ENCODE results near the gene GRXCR1. TPM values are rescaled to one million over a fixed set of nuclear protein-coding genes. Genes with fewer than 3 reads are reported as not detected.

Gene GRXCR1
- polyA plus RNA-seq, 2 of the 4 experiments (the other 2 are of a cell fraction): not detected

DNA sequence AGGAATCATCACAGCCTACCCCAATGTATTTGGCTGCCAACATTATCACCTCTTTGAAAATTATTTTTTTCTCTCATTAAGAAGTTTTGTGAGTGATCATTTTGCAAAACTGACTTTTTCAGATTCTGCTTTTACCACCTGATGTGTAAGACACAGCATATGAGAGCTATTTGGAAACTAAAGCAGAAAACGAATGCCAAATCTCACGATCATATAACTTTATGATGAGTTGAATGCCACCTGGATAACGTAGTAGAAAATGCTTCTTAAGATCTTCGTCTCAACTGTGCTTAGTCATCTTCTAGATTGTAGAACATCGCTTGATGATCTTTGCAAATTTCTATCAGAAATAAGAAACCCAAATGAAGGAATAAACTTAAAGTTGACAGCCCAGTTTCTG lies 21.3 kb upstream of the GRXCR1 start:
- Histone ChIP-seq H3K4me2 (no peak overlapping the region), H3K4me1 (no peaks in the 10 kb centered on the region), H3K9me3 (no peaks in the 10 kb centered on the region), H3K4me3 (no peak overlapping the region), H3K27ac (no peak overlapping the region)
- no peak for ATAC-seq
- no peak for DNase-seq (ENCODE audit: low read depth in 1 of 2, low spot score in 1 of 2)
- TF ChIP-seq NPAS2 (CRISPR knock-in tag; IDR thresholded peaks at IDR 0.05; ENCODE audit: borderline replicate concordance): no peak
- no peak for FAIRE-seq
- under 1% methylated on average over 5 of the region's 5 CpGs for WGBS (ENCODE audit: missing lambda C conversion rate)
- POLR2A ChIA-PET: no interaction called here
- CTCF ChIA-PET: no interaction called here

DNA sequence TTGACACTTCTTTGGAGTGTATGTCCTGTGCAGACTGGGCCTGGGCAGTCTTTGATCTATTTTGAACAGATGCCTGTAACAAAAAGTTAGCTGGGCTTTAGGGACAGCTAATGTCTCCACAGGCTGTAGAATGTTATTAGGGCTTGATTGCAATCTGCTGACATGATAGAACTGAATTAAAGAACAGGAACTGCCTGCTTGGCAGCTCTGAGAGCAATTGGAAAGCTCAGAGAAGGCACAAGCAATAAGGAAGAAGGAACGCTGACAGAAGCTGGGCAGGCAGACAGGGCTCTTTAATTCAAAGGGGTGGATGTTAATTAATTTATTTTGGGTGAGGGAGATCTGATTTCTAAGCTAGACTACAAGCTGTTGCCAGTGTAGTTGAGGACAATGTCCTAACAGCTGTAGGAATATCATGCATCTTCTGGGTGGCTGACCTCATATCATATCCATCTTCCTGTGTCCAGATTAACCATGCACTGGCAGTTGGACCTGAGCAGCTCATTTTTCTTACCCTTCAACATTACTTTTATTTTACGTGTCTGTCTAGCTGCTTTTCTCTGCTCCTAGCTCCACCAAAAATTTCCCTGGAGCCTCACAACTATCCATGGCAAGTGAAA lies 20.7 kb upstream of the GRXCR1 start:
- ATAC-seq (no peak), DNase-seq (ENCODE audit: low read depth in 1 of 2, low spot score in 1 of 2) (no peak), FAIRE-seq (no peak)
- 2% methylated on average over 2 of the region's 2 CpGs for WGBS (ENCODE audit: missing lambda C conversion rate)
- CTCF ChIA-PET: no interaction called here
- Histone ChIP-seq H3K9me3 (no peaks in the 10 kb centered on the region), H3K27ac (no peak overlapping the region), H3K4me1 (no peaks in the 10 kb centered on the region), H3K4me3 (no peak overlapping the region), H3K4me2 (no peak overlapping the region)
- POLR2A ChIA-PET: no interaction called here
- no peak for TF ChIP-seq SMC3 (IDR thresholded peaks at IDR 0.05)
- TF ChIP-seq, protein P1, sequence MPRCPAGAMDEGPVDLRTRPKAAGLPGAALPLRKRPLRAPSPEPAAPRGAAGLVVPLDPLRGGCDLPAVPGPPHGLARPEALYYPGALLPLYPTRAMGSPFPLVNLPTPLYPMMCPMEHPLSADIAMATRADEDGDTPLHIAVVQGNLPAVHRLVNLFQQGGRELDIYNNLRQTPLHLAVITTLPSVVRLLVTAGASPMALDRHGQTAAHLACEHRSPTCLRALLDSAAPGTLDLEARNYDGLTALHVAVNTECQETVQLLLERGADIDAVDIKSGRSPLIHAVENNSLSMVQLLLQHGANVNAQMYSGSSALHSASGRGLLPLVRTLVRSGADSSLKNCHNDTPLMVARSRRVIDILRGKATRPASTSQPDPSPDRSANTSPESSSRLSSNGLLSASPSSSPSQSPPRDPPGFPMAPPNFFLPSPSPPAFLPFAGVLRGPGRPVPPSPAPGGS (IDR thresholded peaks at IDR 0.05): no peak
- TF ChIP-seq POLR2A (IDR thresholded peaks at IDR 0.05; ENCODE audit: low read length): no peak
- TF ChIP-seq HDAC2 (IDR thresholded peaks at IDR 0.05): no peak
- TF ChIP-seq CHD4 (IDR thresholded peaks at IDR 0.05; ENCODE audit: borderline replicate concordance): no peak
- TF ChIP-seq, protein P2, sequence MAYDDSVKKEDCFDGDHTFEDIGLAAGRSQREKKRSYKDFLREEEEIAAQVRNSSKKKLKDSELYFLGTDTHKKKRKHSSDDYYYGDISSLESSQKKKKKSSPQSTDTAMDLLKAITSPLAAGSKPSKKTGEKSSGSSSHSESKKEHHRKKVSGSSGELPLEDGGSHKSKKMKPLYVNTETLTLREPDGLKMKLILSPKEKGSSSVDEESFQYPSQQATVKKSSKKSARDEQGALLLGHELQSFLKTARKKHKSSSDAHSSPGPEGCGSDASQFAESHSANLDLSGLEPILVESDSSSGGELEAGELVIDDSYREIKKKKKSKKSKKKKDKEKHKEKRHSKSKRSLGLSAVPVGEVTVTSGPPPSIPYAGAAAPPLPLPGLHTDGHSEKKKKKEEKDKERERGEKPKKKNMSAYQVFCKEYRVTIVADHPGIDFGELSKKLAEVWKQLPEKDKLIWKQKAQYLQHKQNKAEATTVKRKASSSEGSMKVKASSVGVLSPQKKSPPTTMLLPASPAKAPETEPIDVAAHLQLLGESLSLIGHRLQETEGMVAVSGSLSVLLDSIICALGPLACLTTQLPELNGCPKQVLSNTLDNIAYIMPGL (CRISPR knock-in tag; IDR thresholded peaks at IDR 0.05; ENCODE audit: borderline replicate concordance): no peak
- no peak for TF ChIP-seq ZC3H11A (IDR thresholded peaks at IDR 0.05)
- no peak for TF ChIP-seq ESRRA (IDR thresholded peaks at IDR 0.05; ENCODE audit: borderline replicate concordance, low read length)
- TF ChIP-seq HOXB5 (CRISPR knock-in tag; IDR thresholded peaks at IDR 0.05): no peak
- TF ChIP-seq, protein P3, sequence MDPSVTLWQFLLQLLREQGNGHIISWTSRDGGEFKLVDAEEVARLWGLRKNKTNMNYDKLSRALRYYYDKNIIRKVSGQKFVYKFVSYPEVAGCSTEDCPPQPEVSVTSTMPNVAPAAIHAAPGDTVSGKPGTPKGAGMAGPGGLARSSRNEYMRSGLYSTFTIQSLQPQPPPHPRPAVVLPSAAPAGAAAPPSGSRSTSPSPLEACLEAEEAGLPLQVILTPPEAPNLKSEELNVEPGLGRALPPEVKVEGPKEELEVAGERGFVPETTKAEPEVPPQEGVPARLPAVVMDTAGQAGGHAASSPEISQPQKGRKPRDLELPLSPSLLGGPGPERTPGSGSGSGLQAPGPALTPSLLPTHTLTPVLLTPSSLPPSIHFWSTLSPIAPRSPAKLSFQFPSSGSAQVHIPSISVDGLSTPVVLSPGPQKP (IDR thresholded peaks at IDR 0.05; ENCODE audit: low read depth, low read length): no peak

- no peak for DNase-seq (ENCODE audit: low read depth in 1 of 2, low spot score in 1 of 2)
- H3K4me2 ChIP-seq: no peak overlapping the region
- no peak for ATAC-seq
- no peak overlapping the region for H3K4me3 ChIP-seq
- ChIA-PET CTCF (no interaction called here), POLR2A (no interaction called here)
- H3K4me1 ChIP-seq: no peaks in the 10 kb centered on the region
- no peaks in the 10 kb centered on the region for H3K9me3 ChIP-seq
- no peak for FAIRE-seq
- H3K27ac ChIP-seq: no peak overlapping the region
- WGBS (ENCODE audit: missing lambda C conversion rate): 3% methylated on average over 3 of the region's 3 CpGs
- TF ChIP-seq CHD2 (IDR thresholded peaks at IDR 0.05; ENCODE audit: low read length, partially characterized antibody) (no peak), CEBPB (IDR thresholded peaks at IDR 0.05) (no peak), JUN (IDR thresholded peaks at IDR 0.05) (no peak), REST (IDR thresholded peaks at IDR 0.05) (no peak), FOSL2 (IDR thresholded peaks at IDR 0.05) (no peak), FOSL2 (CRISPR knock-in tag; IDR thresholded peaks at IDR 0.05) (no peak), ATOH8 (CRISPR knock-in tag; IDR thresholded peaks at IDR 0.05; ENCODE audit: low read depth) (no peak), RFX5 (IDR thresholded peaks at IDR 0.05) (no peak), CBX2 (IDR thresholded peaks at IDR 0.05; ENCODE audit: borderline replicate concordance, low read depth) (no peak), POLR2A (IDR thresholded peaks at IDR 0.05; ENCODE audit: low read length) (no peak), NFE2L2 (conservative IDR thresholded peaks at IDR 0.05; ENCODE audit: low read length) (no peak), ZSCAN20 (CRISPR knock-in tag; IDR thresholded peaks at IDR 0.05) (no peak), EHF (CRISPR knock-in tag; IDR thresholded peaks at IDR 0.05) (no peak), MAFK (IDR thresholded peaks at IDR 0.05; ENCODE audit: partially characterized antibody) (no peak)
- TF ChIP-seq, protein P1 (IDR thresholded peaks at IDR 0.05): no peak
- TF ChIP-seq, protein P4, sequence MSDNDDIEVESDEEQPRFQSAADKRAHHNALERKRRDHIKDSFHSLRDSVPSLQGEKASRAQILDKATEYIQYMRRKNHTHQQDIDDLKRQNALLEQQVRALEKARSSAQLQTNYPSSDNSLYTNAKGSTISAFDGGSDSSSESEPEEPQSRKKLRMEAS (IDR thresholded peaks at IDR 0.05): no peak
Observed at GRCh38 chr4:42878863-42879262, 13.7 kb upstream of the GRXCR1 start.

All from A549 (cell line).